Ishikawa (cell line): ENCODE results near the gene TPCN2.

ENCODE experiments used
- CEBPB ChIP-seq: IDR thresholded peaks from 2 replicates; pipeline ENCODE4 v1.6.1; 2012
- CREB1 ChIP-seq: IDR thresholded peaks from 2 replicates; pipeline ENCODE4 v1.6.1; 2012; ENCODE audit warnings: low read depth
- EGR1 ChIP-seq: IDR thresholded peaks from 2 replicates; pipeline ENCODE4 v1.6.1; 2012
- EP300 ChIP-seq: IDR thresholded peaks from 2 replicates; pipeline ENCODE4 v1.6.1; 2012; ENCODE audit warnings: borderline replicate concordance
- FOXM1 ChIP-seq: IDR thresholded peaks from 2 replicates; pipeline ENCODE4 v1.6.1; 2012; ENCODE audit warnings: low read depth, borderline replicate concordance
- MAX ChIP-seq: IDR thresholded peaks from 2 replicates; pipeline ENCODE4 v1.6.1; 2012
- NFIC ChIP-seq: IDR thresholded peaks from 2 replicates; pipeline ENCODE4 v1.6.1; 2012
- RAD21 ChIP-seq: IDR thresholded peaks from 2 replicates; pipeline ENCODE4 v1.6.1; 2012; ENCODE audit warnings: low read depth
- REST ChIP-seq: IDR thresholded peaks from 2 replicates; pipeline ENCODE4 v1.6.1; 2012; ENCODE audit warnings: low read depth, mild to moderate bottlenecking
- TAF1 ChIP-seq: IDR thresholded peaks from 2 replicates; pipeline ENCODE4 v1.6.1; 2012; ENCODE audit warnings: low read depth, mild to moderate bottlenecking
- TCF12 ChIP-seq: IDR thresholded peaks from 2 replicates; pipeline ENCODE4 v1.6.1; 2012; ENCODE audit warnings: low read depth
- TEAD4 ChIP-seq: IDR thresholded peaks from 2 replicates; pipeline ENCODE4 v1.6.1; 2012
- USF1 ChIP-seq: IDR thresholded peaks from 2 replicates; pipeline ENCODE4 v1.6.1; 2012
- YY1 ChIP-seq: IDR thresholded peaks from 2 replicates; pipeline ENCODE4 v1.6.1; 2012; ENCODE audit warnings: low read depth
- ZBTB7A ChIP-seq: IDR thresholded peaks from 2 replicates; pipeline ENCODE4 v1.6.1; 2012; ENCODE audit warnings: low read depth

Gene TPCN2

GRCh38 chr11:69052343-69053168 is 3.8 kb downstream of the TPCN2 start:
- TF ChIP-seq USF1 (no peak), YY1 (no peak), ZBTB7A (no peak), CREB1 (no peak), EP300 (no peak), EGR1 (no peak), REST (no peak), RAD21 (no peak), TEAD4 (no peak), CEBPB (no peak), NFIC (no peak), TCF12 (no peak), MAX (no peak), FOXM1 (no peak), TAF1 (no peak)

GRCh38 chr11:69053169-69053477 is 4.4 kb downstream of the TPCN2 start:
- TF ChIP-seq ZBTB7A, result no peak
- no peak for TF ChIP-seq TAF1
- TF ChIP-seq REST, result no peak
- no peak for TF ChIP-seq TEAD4

- TF ChIP-seq ZBTB7A (no peak), REST (no peak), CREB1 (no peak), FOXM1 (no peak), EGR1 (no peak), RAD21 (no peak), EP300 (no peak), NFIC (no peak), TAF1 (no peak), TCF12 (no peak), TEAD4 (no peak), YY1 (no peak)
These were observed 5.0 kb downstream of the TPCN2 start for GRCh38 chr11:69053546-69054396.

- TF ChIP-seq RAD21 (no peak), EGR1 (no peak), USF1 (no peak), YY1 (no peak), EP300 (no peak), TAF1 (no peak), MAX (no peak), CREB1 (no peak), CEBPB (no peak), TEAD4 (no peak), ZBTB7A (no peak), REST (no peak), NFIC (no peak), FOXM1 (no peak), TCF12 (no peak)
These were observed 5.9 kb downstream of the TPCN2 start for GRCh38 chr11:69054397-69055211.
